Activated CD4-positive, alpha-beta memory T cell treated with anti-CD3 and anti-CD28 coated beads for 36 hours (primary cell): ENCODE results near the gene PORCN. TPM values are rescaled to one million over a fixed set of nuclear protein-coding genes. Genes with fewer than 3 reads are reported as not detected.
A peak's percentile ranks its signal among the peaks of the same experiment; 100 is the strongest.

Source experiments
- CTCF ChIA-PET: fragments of 350-600 bp; sonication (Branson Sonifier 250); formaldehyde crosslinking; loops from one replicate; lab custom pipeline; 2021; ENCODE audit warnings: antibody characterized with exemption, inconsistent platforms; lab: Charles Lee
- POLR2A ChIA-PET: fragments of 350-600 bp; sonication (Branson Sonifier 250); formaldehyde crosslinking; loops from one replicate; lab custom pipeline; 2021; ENCODE audit warnings: antibody characterized with exemption; lab: Charles Lee
- DNase-seq: peaks from one replicate; pipeline ENCODE4 v3.0.0-alpha.2; 2020
- H3K27ac Mint-ChIP-seq: one replicate; pipeline ENCODE4 v1.8.0; 2021; ENCODE audit warnings: mixed read lengths
- H3K27me3 Mint-ChIP-seq: one replicate; pipeline ENCODE4 v1.8.0; 2021; ENCODE audit warnings: mixed read lengths
- H3K36me3 Mint-ChIP-seq: one replicate; pipeline ENCODE4 v1.8.0; 2021; ENCODE audit warnings: mixed read lengths
- H3K4me1 Mint-ChIP-seq: one replicate; pipeline ENCODE4 v1.8.0; 2021; ENCODE audit warnings: low read depth, mixed read lengths
- H3K4me3 Mint-ChIP-seq: one replicate; pipeline ENCODE4 v1.8.0; 2021; ENCODE audit warnings: mild to moderate bottlenecking, mixed read lengths
- H3K9me3 Mint-ChIP-seq: one replicate; pipeline ENCODE4 v1.8.0; 2021; ENCODE audit warnings: mixed read lengths
- intact Hi-C: fragments of 100-400 bp; cut with micrococcal nuclease; formaldehyde crosslinking; loops from one replicate; pipeline ENCODE4 v1.15.1; 2023
- total RNA-seq, 2 experiments: library from RNA; stranded (reverse); gene quantifications; one replicate each; pipeline ENCODE4 v1.2.3, GENCODE V29; 2021

Gene PORCN
- total RNA-seq, 2 experiments from 2014 or later, result 7.1 to 7.7 TPM

- peaks cover 21% of the 10 kb centered on the region for H3K36me3 Mint-ChIP-seq
- H3K4me1 Mint-ChIP-seq, result peaks cover 31% of the 10 kb centered on the region
- peak within 1 kb of the TSS; percentile 95 for H3K4me3 Mint-ChIP-seq
- ChIA-PET POLR2A (no interaction called here), CTCF (no interaction called here)
- H3K27me3 Mint-ChIP-seq, result no peaks in the 10 kb centered on the region
- intact Hi-C loops, result no loop called here
- DNase-seq, result no peak
- no peaks in the 10 kb centered on the region for H3K9me3 Mint-ChIP-seq
- peak within 1 kb of the TSS; percentile 93 for H3K27ac Mint-ChIP-seq
These were observed 38.5 kb upstream of the PORCN start, which contains the start of gene SLC38A5 for GRCh38 chrX:48470110-48470832. Gene SLC38A5, minus strand, starts transcription at chrX:48470260. Its CDS starts 2,336 bp downstream, at chrX:48467924.

DNA sequence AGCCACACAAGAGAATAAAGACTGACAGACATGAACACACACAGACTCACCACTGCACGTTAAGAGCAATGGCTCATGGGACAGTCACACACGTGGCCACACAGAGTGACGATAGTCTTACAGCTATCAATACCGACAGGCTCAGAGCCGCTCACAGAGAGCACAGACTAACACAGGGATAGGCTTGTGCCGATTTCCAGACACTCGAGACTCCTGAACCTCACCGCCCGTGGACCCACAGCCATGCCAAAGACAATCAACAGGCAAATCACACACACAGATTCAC lies 38.0 kb upstream of the PORCN start:
- ChIA-PET CTCF (interaction anchor here (0.5 kb wide), 1 partner anchor 382 kb away, joined by 3 read pairs; no protein-coding TSS in a partner anchor), POLR2A (no interaction called here)
- Mint-ChIP-seq H3K4me1 (peaks cover 26% of the 10 kb centered on the region), H3K36me3 (peaks cover 16% of the 10 kb centered on the region), H3K9me3 (no peaks in the 10 kb centered on the region), H3K27me3 (no peaks in the 10 kb centered on the region), H3K4me3 (no peak overlapping the region), H3K27ac (no peak overlapping the region)
- DNase-seq, result no peak
- intact Hi-C loops, result no loop called here

DNA sequence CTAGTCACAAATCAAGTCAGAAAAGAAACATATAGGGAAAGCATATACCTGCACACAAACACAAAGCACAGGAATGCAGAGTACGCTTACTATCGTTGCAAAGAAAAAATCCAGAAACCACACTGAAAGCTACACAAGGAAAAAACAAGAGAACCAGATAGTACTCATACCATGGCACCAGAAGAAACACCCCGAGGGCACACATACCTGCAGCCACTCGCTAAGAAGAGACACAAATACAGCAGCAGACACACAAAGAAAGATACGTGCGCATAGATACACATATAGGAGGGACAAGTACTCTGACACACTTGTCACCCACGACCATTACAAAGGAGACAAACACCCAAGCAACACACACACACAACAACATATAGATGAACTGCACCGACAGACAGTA lies 37.3 kb upstream of the PORCN start:
- H3K27me3 Mint-ChIP-seq, result no peaks in the 10 kb centered on the region
- H3K27ac Mint-ChIP-seq, result no peak overlapping the region
- peaks cover 20% of the 10 kb centered on the region for H3K4me1 Mint-ChIP-seq
- intact Hi-C loops, result no loop called here
- POLR2A ChIA-PET, result no interaction called here
- H3K9me3 Mint-ChIP-seq, result no peaks in the 10 kb centered on the region
- H3K4me3 Mint-ChIP-seq, result no peak overlapping the region
- CTCF ChIA-PET, result interaction anchor here (0.5 kb wide), 1 partner anchor 382 kb away, joined by 3 read pairs; no protein-coding TSS in a partner anchor
- H3K36me3 Mint-ChIP-seq, result peaks cover 12% of the 10 kb centered on the region
- DNase-seq, result no peak

- Mint-ChIP-seq H3K27me3 (no peaks in the 10 kb centered on the region), H3K9me3 (no peaks in the 10 kb centered on the region), H3K27ac (no peak overlapping the region), H3K4me1 (peaks cover 19% of the 10 kb centered on the region), H3K4me3 (no peak overlapping the region), H3K36me3 (peaks cover 6% of the 10 kb centered on the region)
- CTCF ChIA-PET, result no interaction called here
- intact Hi-C loops, result no loop called here
- DNase-seq, result no peak
- POLR2A ChIA-PET, result no interaction called here
These were observed 36.6 kb upstream of the PORCN start for GRCh38 chrX:48472225-48472624.

DNA sequence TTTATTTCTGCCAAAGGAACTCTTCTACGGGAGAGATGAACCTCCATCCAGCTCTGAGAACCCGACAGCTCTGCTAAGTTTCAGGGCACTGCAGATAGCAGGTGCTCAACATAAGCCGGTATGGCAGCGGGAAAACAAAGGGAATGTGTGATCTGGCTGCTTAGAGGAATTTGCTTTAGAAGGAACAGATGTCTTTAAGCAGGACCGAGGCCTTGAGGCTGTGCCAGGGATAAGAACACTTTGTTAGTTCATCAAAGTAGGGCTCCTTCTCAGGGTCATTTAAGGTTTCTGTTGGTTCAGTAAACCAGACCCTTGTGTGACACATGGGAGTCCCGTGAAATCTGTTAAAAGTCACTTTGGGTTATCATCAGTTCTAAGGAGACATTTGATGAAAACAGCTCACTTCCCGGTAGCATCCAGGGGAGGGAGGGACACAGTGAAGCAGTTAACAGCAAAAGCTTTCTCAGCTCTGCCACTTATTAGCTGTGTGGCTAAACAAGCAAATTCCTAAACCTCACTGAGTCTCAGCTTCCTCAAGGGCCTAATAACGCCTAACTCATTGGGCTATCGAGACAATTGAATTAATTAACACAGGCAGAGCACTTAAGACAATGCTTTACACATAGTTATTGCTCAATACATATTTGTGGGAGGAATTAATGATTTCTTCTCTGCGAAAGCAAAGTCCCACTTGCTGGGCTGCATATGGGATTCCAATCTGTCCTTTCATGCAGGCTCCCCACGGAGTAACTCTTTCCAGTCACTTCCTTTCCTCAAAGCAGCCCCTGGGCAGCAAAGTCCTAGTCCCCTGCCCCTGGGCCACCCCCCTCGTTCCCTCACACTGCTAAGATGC lies 35.7 kb upstream of the PORCN start:
- Mint-ChIP-seq H3K36me3 (peaks cover 5% of the 10 kb centered on the region), H3K27ac (no peak overlapping the region), H3K4me1 (peaks cover 24% of the 10 kb centered on the region), H3K27me3 (no peaks in the 10 kb centered on the region), H3K9me3 (no peaks in the 10 kb centered on the region), H3K4me3 (no peak overlapping the region)
- CTCF ChIA-PET, result interaction anchor here (1.7 kb wide), 1 partner anchor 7 kb away, joined by 5 read pairs; no protein-coding TSS in a partner anchor
- intact Hi-C loops, result no loop called here
- POLR2A ChIA-PET, result no interaction called here
- no peak for DNase-seq

DNA sequence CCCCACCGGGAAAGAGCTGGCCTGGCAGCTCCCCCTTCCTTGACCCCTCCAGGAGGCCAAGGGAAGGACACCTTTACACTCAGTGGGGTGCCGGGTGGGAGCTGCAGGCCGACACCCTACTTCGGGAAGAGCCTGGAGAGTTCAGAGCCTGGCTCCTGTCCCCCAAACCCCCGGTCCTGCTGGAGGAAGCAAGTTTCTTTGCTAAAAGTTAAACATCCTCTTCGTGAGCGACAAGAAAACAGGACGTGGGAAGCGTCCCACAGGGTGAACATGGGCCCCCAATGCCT lies 35.1 kb upstream of the PORCN start:
- no peak for DNase-seq
- H3K4me3 Mint-ChIP-seq, result no peak overlapping the region
- no peaks in the 10 kb centered on the region for H3K27me3 Mint-ChIP-seq
- no peaks in the 10 kb centered on the region for H3K9me3 Mint-ChIP-seq
- no peak overlapping the region for H3K27ac Mint-ChIP-seq
- ChIA-PET CTCF (interaction anchor here (1.7 kb wide), 1 partner anchor 8 kb away, joined by 5 read pairs; no protein-coding TSS in a partner anchor), POLR2A (no interaction called here)
- H3K36me3 Mint-ChIP-seq, result peaks cover 9% of the 10 kb centered on the region
- intact Hi-C loops, result no loop called here
- H3K4me1 Mint-ChIP-seq, result peaks cover 26% of the 10 kb centered on the region

DNA sequence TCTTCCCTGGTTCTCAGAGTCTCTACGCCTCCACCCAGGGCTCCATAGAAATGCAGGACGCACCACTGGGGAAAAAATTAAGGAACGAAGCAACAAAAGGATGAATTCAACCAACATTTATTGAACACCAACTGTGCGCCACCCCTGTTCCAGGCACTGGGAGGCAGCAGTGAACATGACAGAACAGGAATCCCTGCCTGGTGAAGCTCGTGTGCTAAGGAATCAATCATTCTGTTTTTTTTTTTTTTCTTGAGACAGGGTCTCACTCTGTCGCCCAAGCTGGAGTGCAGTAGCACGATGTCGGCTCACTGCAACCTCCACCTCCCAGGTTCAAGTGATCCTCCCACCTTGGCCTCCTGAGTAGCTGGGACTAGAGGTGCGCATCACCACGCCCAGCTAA lies 34.7 kb upstream of the PORCN start:
- ChIA-PET POLR2A (interaction anchor here (1.2 kb wide), 1 partner anchor 100 kb away, joined by 3 read pairs; the partner anchor contains the start of gene RBM3), CTCF (interaction anchor here (0.6 to 1.9 kb wide), 7 partner anchors 9 to 426 kb away, joined by 3 to 5 read pairs (median 4); no protein-coding TSS in a partner anchor)
- intact Hi-C loops, result no loop called here
- Mint-ChIP-seq H3K4me3 (no peak overlapping the region), H3K27me3 (no peaks in the 10 kb centered on the region), H3K36me3 (peaks cover 9% of the 10 kb centered on the region), H3K9me3 (no peaks in the 10 kb centered on the region), H3K27ac (no peak overlapping the region), H3K4me1 (peaks cover 28% of the 10 kb centered on the region)
- DNase-seq, result peak; percentile 38

DNA sequence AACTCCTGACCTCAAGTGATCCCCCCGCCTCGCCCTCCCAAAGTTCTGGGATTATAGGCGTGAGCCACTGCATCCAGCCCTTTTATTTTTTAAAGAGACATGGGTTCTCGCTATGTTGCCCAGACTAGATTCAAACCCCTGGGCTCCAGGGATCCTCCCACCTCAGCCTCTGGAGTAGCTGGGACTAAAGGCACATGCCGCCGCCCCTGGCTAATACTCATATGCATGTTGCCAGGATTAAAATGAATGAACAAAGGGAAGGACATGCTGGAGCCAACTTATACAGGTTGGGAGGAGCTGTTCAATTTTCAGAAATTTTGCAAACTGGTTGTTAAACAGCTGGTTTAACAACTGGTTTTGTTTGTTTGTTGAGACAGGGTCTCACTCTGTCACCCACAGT lies 34.2 kb upstream of the PORCN start:
- intact Hi-C loops, result no loop called here
- peak overlapping the region; percentile 94 for H3K4me3 Mint-ChIP-seq
- peaks cover 27% of the 10 kb centered on the region for H3K4me1 Mint-ChIP-seq
- ChIA-PET CTCF (interaction anchor here (0.6 to 1.9 kb wide), 7 partner anchors 9 to 427 kb away, joined by 3 to 5 read pairs (median 4); no protein-coding TSS in a partner anchor), POLR2A (interaction anchor here (1.2 kb wide), 1 partner anchor 100 kb away, joined by 3 read pairs; the partner anchor contains the start of gene RBM3)
- H3K36me3 Mint-ChIP-seq, result peaks cover 10% of the 10 kb centered on the region
- no peaks in the 10 kb centered on the region for H3K9me3 Mint-ChIP-seq
- no peaks in the 10 kb centered on the region for H3K27me3 Mint-ChIP-seq
- no peak for DNase-seq
- peak overlapping the region; percentile 93 for H3K27ac Mint-ChIP-seq

- peaks cover 14% of the 10 kb centered on the region for H3K36me3 Mint-ChIP-seq
- no peaks in the 10 kb centered on the region for H3K27me3 Mint-ChIP-seq
- intact Hi-C loops, result loop anchor here (1.0 to 5.0 kb wide), 3 partner anchors 47 to 99 kb away; partner anchors contain the start of genes EBP, RBM3 and TBC1D25
- ChIA-PET CTCF (interaction anchor here (1.6 to 1.9 kb wide), 2 partner anchors 18 to 65 kb away, joined by 5 read pairs; no protein-coding TSS in a partner anchor), POLR2A (no interaction called here)
- peak; percentile 23 for DNase-seq
- H3K4me3 Mint-ChIP-seq, result peak overlapping the region; percentile 94
- peak overlapping the region; percentile 93 for H3K27ac Mint-ChIP-seq
- no peaks in the 10 kb centered on the region for H3K9me3 Mint-ChIP-seq
- H3K4me1 Mint-ChIP-seq, result peaks cover 28% of the 10 kb centered on the region
These were observed 33.5 kb upstream of the PORCN start for GRCh38 chrX:48475296-48475695.

DNA sequence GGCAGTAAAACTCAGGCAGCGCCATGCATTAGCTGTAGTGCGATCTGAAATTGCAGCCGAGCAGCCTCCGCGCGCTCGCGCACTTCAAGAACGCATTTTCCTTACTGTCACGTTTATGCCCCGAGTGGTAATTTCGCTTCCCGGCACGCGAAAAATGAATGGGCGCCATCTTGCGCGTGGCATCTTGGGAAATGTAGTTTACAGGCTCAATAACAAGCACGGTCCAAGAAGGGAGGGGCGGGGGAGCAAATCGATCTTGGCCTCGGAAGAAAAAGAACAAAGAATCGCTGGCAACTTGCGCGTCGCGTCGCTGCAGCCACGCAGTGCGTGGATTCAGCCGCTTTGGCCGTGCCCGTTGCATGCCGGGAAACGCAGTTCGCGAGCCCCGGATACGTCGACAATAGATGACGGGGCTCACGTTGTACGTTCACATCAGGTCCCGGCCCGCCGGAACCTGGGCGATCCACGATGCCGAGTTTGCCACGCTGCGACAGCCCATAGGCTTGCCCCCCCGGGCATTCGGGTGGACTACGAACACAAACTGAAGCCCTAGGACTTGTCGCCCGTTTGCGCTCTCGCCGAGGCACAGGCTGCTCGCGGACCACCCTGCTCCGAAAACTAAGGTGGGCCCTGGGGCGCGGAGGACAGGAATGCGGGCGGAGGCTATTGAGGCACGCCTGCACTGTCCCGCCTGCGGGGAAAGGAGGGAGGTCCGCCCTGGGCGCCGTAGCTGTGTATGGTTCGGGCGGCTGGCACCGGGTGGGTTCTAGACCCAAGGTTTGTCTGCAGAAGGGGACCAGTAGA lies 32.8 kb upstream of the PORCN start, which contains the start of gene FTSJ1:
Gene FTSJ1, plus strand, starts transcription at position 426 of the 804 bp plus-strand sequence. CDS start 1,849 bp downstream, outside the sequence.
- peak within 1 kb of the TSS; percentile 93 for H3K27ac Mint-ChIP-seq
- no peaks in the 10 kb centered on the region for H3K9me3 Mint-ChIP-seq
- ChIA-PET CTCF (interaction anchor here (1.6 to 1.9 kb wide), 2 partner anchors 17 to 64 kb away, joined by 5 read pairs; no protein-coding TSS in a partner anchor), POLR2A (no interaction called here)
- H3K4me3 Mint-ChIP-seq, result peak within 1 kb of the TSS; percentile 94
- no peaks in the 10 kb centered on the region for H3K27me3 Mint-ChIP-seq
- intact Hi-C loops, result loop anchor here (1.0 to 5.0 kb wide), 3 partner anchors 46 to 98 kb away; partner anchors contain the start of genes EBP, RBM3 and TBC1D25
- peak; percentile 90 for DNase-seq
- peaks cover 33% of the 10 kb centered on the region for H3K4me1 Mint-ChIP-seq
- peaks cover 20% of the 10 kb centered on the region for H3K36me3 Mint-ChIP-seq

DNA sequence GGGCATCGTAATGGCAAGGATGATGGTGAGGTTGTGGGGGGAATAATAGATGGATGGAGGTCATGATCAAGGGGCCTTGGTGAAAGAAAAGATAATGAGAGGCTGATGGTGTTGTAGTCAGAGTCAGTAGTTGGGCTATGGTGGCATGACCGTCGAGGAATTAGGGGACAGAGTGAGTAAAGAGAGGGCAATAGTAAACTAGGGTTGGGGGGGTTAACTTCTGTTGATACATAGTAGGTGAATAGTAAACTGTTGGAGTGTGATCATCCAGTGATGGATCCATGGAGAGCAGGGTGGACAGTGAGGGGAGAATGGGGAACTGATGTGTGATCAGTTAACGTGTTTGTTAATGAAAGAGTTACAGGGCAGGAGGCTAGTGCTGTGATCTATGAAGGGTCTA lies 31.9 kb upstream of the PORCN start:
- H3K9me3 Mint-ChIP-seq, result no peaks in the 10 kb centered on the region
- no peak for DNase-seq
- ChIA-PET POLR2A (no interaction called here), CTCF (no interaction called here)
- intact Hi-C loops, result loop anchor here (5.0 kb wide), 1 partner anchor 45 kb away; the partner anchor contains the start of gene EBP
- H3K4me1 Mint-ChIP-seq, result peaks cover 33% of the 10 kb centered on the region
- peak overlapping the region; percentile 93 for H3K27ac Mint-ChIP-seq
- H3K27me3 Mint-ChIP-seq, result no peaks in the 10 kb centered on the region
- H3K4me3 Mint-ChIP-seq, result peak overlapping the region; percentile 94
- peaks cover 22% of the 10 kb centered on the region for H3K36me3 Mint-ChIP-seq
